Retinal pigment epithelial cell (primary cell): Measurements from ENCODE around the gene L3MBTL1.

ENCODE experiments used
- DNase-seq: peaks from one replicate; pipeline ENCODE4 v3.0.0-alpha.2; 2010; ENCODE audit warnings: low read depth
- H3K4me3 ChIP-seq: 2 replicates; pipeline ENCODE4 v1.5.1; 2011; ENCODE audit warnings: mild to moderate bottlenecking, low read length, control low read depth, moderate library complexity
- TF ChIP-seq, protein P1 (sequence below): conservative IDR thresholded peaks from 2 replicates; pipeline ENCODE4 v1.5.1; 2011; ENCODE audit warnings: low read depth, low read length, control low read depth, inconsistent platforms

Gene L3MBTL1

DNA sequence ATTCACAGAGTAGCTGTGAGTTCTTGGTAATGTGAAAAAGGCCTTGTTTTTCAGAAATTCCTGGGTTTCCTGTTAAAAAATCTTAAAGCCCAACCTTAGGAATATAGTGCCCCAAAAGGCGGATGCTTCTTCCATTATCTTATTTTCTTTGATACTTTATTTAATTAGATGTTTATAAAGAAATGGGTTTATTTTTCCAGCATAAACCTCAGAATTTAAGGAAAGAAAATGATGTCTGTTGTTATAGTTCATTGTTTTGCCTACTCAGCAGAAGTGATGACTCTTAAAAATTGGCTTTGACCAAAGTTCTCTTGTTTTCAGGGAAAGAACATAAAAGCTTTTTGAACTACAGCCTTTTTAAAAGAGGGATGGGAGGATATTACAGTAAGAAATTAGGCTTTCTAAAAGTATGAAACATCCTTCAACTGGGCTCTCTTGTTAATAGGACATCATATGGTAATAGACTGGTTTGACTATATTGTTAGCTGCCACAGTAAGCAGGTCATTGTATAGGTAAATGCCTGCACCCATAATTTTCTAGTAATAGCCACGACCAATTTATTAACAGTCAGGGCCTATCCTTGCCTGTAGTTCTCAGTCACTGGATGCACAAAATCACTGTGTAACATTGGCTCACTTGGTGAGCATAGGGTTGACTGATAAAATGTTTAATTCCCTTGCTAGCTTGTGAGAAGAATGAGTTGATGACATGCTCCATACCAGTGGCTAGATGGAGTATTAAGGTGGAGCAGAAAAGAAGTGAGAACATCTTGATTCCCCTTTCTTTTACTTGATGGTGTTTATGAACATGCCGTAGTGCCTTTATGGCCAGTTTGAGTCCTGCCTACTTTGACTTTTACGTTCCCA, 44.6 kb upstream of the L3MBTL1 start:
- no peak for DNase-seq
- TF ChIP-seq, protein P1, sequence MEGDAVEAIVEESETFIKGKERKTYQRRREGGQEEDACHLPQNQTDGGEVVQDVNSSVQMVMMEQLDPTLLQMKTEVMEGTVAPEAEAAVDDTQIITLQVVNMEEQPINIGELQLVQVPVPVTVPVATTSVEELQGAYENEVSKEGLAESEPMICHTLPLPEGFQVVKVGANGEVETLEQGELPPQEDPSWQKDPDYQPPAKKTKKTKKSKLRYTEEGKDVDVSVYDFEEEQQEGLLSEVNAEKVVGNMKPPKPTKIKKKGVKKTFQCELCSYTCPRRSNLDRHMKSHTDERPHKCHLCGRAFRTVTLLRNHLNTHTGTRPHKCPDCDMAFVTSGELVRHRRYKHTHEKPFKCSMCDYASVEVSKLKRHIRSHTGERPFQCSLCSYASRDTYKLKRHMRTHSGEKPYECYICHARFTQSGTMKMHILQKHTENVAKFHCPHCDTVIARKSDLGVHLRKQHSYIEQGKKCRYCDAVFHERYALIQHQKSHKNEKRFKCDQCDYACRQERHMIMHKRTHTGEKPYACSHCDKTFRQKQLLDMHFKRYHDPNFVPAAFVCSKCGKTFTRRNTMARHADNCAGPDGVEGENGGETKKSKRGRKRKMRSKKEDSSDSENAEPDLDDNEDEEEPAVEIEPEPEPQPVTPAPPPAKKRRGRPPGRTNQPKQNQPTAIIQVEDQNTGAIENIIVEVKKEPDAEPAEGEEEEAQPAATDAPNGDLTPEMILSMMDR = no peak
- H3K4me3 ChIP-seq = no peak overlapping the region

DNA sequence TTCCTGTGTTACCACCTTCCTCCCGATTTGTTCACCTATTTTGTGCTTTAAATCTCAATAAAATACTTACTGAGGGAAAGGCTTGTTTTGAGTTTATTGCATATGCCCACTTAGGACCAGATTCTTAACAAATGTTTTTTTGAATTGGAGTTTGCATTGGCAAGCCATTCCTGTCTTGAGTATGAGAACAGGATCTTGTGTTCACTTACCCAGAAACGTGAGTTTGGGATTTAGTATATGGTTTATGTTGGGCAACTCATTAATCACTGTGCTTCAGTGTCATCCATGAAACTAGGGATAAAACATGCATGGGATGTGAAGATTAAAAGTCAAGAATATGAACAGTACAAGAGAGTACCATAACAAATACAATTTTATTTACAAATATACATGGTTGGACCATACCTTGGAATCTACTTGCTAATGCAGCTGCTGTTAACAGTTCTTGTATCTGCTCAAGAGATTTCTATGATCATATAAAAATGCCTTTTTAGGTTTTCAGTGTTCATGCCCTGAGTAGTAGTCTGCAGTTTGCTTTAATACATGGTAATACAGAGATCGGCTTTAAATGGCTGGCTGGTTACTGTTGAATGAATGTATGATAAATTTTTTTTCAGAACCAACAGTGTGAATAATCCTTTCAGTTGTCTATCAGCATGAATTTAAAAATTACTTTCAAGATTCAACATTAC, 43.8 kb upstream of the L3MBTL1 start:
- H3K4me3 ChIP-seq = no peak overlapping the region
- no peak for DNase-seq

DNA sequence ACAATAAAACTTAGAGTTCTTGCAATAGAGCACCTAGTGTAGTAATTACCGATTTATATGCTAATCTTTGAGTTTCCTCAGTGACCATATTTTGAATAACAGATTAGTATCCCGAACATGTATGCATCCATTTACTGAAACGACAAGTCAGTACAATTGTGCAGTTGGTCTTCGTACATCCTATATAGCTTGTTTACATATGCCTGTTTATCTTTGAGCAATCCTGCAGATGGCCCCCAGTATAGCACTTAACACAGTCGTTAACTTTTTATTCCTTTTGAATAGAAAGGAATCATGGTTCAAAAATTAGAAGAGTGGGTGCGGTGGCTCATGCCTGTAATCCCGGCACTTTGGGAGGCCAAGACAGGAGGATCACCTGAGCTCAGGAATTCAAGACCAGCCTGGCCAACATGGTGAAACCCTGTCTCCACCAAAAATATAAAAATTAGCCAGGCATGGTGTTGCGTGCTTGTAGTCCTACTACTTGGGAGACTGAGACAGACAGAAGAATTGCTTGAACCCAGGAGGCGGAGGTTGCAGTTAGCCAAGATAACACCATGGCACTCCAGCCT, 43.2 kb upstream of the L3MBTL1 start:
- DNase-seq = no peak
- TF ChIP-seq, protein P1 = no peak
- no peak overlapping the region for H3K4me3 ChIP-seq

More for the DNA sequence above, 43.8 kb upstream of the L3MBTL1 start:
- TF ChIP-seq, protein P1 = no peak

DNA sequence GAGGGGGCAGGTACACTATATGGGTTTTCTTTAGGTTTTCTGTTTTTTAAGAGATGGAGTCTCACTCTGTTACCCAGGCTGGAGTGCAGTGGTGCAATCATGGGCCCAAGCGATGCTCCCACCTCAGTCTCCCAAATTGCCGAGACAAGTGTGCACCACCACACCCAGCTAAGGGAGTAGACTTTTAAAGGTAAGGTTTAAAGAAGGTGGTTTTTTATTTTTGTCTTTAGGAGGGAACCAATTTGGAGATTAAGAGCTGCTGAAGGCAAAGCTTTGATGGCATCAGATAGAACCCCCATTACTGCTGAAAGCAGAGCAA, 41.9 kb upstream of the L3MBTL1 start:
- no peak for DNase-seq
- TF ChIP-seq, protein P1 = no peak
- no peak overlapping the region for H3K4me3 ChIP-seq

DNA sequence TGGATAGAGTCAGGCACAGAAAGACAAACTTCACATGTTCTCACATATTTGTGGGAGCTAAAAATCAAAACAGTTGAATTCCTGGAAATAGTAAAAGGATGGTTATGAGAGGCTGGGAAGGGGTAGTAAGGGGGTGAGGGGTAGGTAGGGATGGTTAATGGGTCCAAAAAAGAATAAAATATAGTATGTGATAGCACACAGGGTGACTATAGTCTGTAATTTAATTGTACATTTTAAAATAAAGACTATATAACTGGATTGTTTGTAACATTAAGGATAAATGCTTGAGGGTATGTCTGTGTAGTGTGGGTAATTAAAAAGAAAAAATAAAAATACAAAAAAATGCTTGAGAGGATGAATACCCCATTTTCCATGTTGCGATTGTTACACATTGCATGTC, 39.9 kb upstream of the L3MBTL1 start:
- TF ChIP-seq, protein P1 = no peak
- DNase-seq = no peak
- H3K4me3 ChIP-seq = no peak overlapping the region

DNA sequence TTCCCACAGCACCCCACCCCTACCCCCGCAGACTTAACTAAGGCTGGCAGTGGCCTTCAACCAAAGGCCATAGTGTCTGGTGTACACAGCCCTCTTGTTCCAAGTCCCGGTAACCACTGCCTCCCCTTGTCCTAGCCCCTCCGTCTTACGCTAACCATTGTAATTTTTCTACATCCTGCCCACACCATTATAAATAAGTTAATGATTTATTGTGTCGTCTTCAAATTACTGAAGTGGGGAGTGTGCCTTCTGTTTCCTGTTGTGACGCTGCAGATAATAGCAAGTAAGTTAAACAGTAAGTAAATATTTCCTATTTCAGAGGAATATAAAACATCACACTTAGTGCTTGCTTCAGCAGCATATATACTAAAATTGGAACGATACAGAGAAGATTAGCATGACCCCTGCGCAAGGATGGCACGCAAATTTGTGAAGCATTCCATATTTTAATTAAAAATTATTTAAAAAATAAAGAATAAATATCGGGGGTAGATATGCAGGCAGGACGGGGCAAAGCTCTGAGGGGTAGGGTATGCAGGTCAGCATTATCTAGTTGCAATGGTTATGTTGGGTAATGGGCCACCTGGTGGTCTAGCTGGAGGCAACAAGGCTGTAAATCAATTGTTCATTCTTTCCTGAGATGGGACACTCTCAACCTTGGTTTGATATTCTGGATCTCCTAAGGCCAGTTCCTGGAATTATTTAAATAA, 34.7 kb upstream of the L3MBTL1 start:
- DNase-seq = no peak
- TF ChIP-seq, protein P1 = no peak
- H3K4me3 ChIP-seq = no peak overlapping the region
